Mononuclear cell (primary cell): ENCODE results near the gene RASSF5. TPM values are rescaled to one million over a fixed set of nuclear protein-coding genes. Genes with fewer than 3 reads are reported as not detected.

Experiments
- H3K27me3 ChIP-seq: 2 replicates; pipeline ENCODE4 v1.6.0; 2011; ENCODE audit warnings: low read length, control low read depth; ENCODE audit not compliant: insufficient read depth
- H3K4me1 ChIP-seq: 2 replicates; pipeline ENCODE4 v1.5.1; 2011; ENCODE audit warnings: mild to moderate bottlenecking, low read length, control low read depth; ENCODE audit not compliant: insufficient read depth
- H3K4me3 ChIP-seq: 2 replicates; pipeline ENCODE4 v1.5.1; 2011; ENCODE audit warnings: mild to moderate bottlenecking, low read length, moderate library complexity
- H3K9me3 ChIP-seq: 2 replicates; pipeline ENCODE4 v1.5.1; 2011; ENCODE audit warnings: low read depth, mild to moderate bottlenecking, control low read depth, low read length
- total RNA-seq: library from RNA; depleted of rRNA; stranded (reverse); fragments of >200 nt; gene quantifications from one replicate; pipeline ENCODE4 v1.2.3, GENCODE V29; 2012

Gene RASSF5
- total RNA-seq, 1 donor = 209 TPM

GRCh38 chr1:206500046-206500445, 7.3 kb upstream of the RASSF5 start:
- H3K4me3 ChIP-seq = no peak overlapping the region
- no peaks in the 10 kb centered on the region for H3K9me3 ChIP-seq
- peaks cover 45% of the 10 kb centered on the region for H3K4me1 ChIP-seq
- no peaks in the 10 kb centered on the region for H3K27me3 ChIP-seq

GRCh38 chr1:206501881-206502280, 5.5 kb upstream of the RASSF5 start:
- H3K4me3 ChIP-seq = no peak overlapping the region
- H3K9me3 ChIP-seq = no peaks in the 10 kb centered on the region
- peaks cover 10% of the 10 kb centered on the region for H3K27me3 ChIP-seq
- peaks cover 42% of the 10 kb centered on the region for H3K4me1 ChIP-seq

DNA sequence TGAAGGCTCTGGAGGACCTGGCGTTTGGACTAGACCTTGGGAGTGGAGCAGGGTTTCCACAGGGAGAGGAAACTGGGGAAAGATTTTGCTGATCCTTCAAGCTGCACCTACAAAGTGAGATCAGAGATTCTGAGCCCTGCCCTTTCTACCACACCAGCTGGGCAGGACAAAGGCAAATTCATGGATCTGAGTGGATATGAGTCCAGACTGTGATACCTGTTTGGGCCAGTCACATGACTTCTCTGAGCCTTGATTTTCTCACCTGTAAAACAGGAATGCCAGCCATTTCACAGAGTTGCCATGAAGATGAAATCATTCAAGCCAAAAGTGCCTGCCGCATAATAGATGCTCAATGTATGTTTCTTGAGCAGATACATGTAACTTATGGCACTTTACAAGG, 4.9 kb upstream of the RASSF5 start:
- peaks cover 10% of the 10 kb centered on the region for H3K27me3 ChIP-seq
- no peak overlapping the region for H3K4me3 ChIP-seq
- peaks cover 46% of the 10 kb centered on the region for H3K4me1 ChIP-seq
- no peaks in the 10 kb centered on the region for H3K9me3 ChIP-seq

- H3K4me3 ChIP-seq = no peak overlapping the region
- peaks cover 50% of the 10 kb centered on the region for H3K4me1 ChIP-seq
- H3K27me3 ChIP-seq = peaks cover 11% of the 10 kb centered on the region
- H3K9me3 ChIP-seq = no peaks in the 10 kb centered on the region
Measured at GRCh38 chr1:206502812-206503211, 4.5 kb upstream of the RASSF5 start.

DNA sequence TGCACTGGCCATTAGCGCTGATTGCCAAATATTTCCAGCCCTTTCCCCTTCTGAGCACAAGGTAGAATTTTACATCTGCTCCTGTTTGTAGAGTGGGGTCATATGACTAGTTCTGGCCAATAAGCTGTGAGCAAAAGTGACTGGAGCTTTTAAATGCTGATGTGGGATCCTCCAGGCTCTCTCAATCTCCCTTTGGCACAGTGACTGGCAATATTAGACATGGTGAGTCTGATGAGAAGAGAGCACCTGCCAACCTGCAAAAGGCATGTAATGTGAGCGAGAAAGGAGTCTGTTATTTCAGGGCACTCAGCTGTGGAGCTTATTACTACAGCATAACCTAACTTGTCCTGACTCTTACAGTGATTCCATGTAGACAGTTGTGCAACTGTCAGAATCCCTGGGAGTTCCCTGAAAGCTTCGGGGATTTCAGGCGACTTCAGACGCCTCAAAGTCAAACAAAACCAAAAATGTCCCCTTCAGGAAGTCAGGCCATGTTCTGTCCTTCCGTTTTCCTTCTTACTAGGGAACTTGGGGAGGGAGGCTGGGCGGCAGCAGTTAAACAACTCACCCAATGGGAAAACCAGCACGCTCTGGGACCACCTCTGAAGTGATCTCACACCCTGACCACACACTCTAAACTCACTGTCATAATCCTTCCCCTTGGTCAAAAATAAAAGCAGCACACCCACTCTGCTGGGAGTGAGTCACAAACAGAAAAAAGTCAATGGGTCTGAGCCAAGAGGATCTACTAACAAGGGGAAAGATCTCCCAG, 3.6 kb upstream of the RASSF5 start:
- Histone ChIP-seq H3K4me1 (peaks cover 56% of the 10 kb centered on the region), H3K4me3 (no peak overlapping the region), H3K9me3 (no peaks in the 10 kb centered on the region), H3K27me3 (peaks cover 21% of the 10 kb centered on the region)

DNA sequence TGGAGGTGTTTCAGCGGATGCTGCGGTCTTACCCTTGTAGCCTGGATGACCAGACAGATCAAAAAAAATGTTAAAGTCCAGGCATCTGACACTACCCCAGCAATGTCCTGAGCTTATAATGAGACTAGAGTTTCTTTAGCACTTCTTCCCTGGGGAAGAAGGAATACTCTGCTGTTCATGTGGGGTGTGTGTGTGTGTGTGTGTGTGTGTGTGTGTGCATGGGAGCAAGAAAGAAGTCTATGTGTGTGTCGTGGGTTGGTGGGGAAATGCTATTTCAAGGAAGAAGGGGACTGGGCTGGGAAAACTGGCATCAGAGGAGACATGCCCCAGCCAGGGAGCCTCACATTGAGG, 3.0 kb upstream of the RASSF5 start:
- Histone ChIP-seq H3K9me3 (no peaks in the 10 kb centered on the region), H3K4me1 (peaks cover 56% of the 10 kb centered on the region), H3K4me3 (no peak overlapping the region), H3K27me3 (peaks cover 26% of the 10 kb centered on the region)

- Histone ChIP-seq H3K9me3 (no peaks in the 10 kb centered on the region), H3K4me3 (no peak overlapping the region), H3K27me3 (peaks cover 37% of the 10 kb centered on the region), H3K4me1 (peaks cover 56% of the 10 kb centered on the region)
Measured at GRCh38 chr1:206505702-206506355, 1.5 kb upstream of the RASSF5 start.

DNA sequence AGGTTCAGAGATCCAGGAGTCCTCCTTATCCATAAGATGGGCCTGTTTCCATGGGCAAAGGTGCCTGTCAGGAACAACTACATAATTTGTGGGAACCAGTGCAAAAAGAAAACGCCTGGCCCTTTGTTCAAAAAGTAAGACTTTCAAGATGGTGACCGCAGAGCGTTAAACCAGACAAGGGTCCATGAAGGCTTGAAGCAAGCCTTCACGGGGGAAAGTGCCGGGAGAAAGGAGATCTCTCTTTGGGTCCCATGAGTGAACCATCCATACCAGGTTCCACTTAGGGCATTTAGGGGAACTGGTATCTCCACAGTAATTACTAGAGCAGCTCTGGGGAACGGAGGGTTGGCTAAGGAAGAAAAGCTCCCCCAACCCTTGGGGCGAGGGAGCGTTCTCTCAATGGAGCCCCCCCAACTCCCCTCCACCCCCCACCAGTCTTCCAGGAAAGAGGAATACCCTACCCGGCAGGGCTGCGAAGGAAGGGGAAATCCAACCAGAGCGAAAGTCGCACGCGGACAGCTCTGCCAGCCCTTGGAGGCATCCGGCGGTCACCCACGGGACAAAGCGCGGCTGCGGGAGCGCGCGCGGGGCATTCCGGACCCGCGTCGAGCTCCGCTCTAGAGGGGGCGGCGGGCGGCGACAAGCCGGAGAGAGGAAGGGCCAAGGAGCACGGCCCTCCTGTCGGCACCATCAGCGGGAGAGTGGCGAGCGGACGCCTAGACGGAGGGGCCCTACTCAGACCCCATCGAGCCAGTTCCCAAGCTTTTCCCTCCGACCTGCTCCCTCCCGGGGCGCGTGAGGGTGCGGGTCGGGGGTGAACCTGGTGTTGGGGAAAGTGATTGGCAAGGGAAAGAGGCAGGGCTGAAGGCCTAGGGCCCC, 687 bp upstream of the RASSF5 start:
- Histone ChIP-seq H3K27me3 (peaks cover 41% of the 10 kb centered on the region), H3K4me3 (peak overlapping the region; percentile 46), H3K4me1 (peaks cover 56% of the 10 kb centered on the region), H3K9me3 (no peaks in the 10 kb centered on the region)

DNA sequence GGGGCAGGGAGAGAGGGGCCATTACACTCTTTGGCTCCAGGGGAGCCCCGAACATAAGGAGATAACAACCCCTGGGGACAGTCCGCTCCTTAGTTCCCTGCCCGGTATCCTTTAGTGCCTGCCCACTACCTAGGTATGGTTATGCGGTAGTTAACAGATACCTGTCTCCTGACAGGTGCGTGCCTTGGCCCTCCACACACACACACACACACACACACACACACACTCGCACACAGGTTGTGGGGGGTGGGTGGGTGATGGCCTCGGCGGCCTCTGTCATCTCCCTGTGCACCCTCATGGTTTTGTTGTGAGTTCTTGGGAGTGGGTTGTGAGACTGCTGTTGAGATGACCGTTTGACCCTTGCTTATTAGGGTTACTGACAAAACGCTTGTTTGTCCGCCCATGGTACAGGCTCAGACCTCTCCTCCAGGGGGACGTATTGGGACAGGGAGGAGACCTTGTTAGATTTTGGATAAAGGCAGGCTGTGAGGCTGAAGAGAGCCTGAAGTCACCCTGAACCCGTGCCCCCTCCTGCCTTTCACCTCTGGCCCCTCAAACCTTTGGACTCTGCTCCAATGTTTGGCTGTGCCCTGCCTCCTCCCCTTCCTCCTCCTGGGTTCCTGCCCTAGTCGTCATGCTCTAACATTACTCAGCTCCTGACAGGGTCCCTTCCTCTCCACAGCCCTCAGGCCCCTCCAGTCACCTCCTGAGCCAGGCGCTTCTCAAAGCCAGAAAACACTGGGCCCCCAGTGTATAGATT, 979 bp downstream of the RASSF5 start:
- no peak overlapping the region for H3K4me3 ChIP-seq
- no peaks in the 10 kb centered on the region for H3K9me3 ChIP-seq
- peaks cover 41% of the 10 kb centered on the region for H3K27me3 ChIP-seq
- peaks cover 46% of the 10 kb centered on the region for H3K4me1 ChIP-seq

DNA sequence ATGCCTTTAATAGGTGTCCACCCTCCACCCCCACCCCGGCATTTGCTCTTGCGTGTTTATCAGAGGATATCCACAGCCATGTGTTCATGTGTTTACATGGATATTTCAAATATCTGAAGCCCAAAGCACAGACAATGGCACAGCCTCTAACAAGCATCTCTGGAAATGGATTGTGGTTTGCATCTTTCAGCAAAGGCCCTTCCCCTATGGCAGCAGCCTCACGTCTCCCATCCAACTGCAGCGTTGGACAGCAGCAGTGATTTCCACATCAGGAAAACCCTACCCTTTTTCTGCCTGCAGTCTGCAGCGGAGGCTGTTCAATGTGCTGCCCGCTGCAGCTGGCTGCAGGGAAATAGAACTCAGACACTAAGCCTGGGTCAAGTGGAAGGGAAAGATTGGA, 1.6 kb downstream of the RASSF5 start:
- Histone ChIP-seq H3K9me3 (no peaks in the 10 kb centered on the region), H3K4me3 (no peak overlapping the region), H3K4me1 (peaks cover 39% of the 10 kb centered on the region), H3K27me3 (peaks cover 41% of the 10 kb centered on the region)

- Histone ChIP-seq H3K4me1 (peaks cover 39% of the 10 kb centered on the region), H3K27me3 (peaks cover 41% of the 10 kb centered on the region), H3K4me3 (no peak overlapping the region), H3K9me3 (no peaks in the 10 kb centered on the region)
Measured at GRCh38 chr1:206509612-206510257, 2.4 kb downstream of the RASSF5 start.

- H3K4me3 ChIP-seq = no peak overlapping the region
- no peaks in the 10 kb centered on the region for H3K9me3 ChIP-seq
- peaks cover 39% of the 10 kb centered on the region for H3K27me3 ChIP-seq
- peaks cover 40% of the 10 kb centered on the region for H3K4me1 ChIP-seq
Measured at GRCh38 chr1:206510371-206510770, 3.0 kb downstream of the RASSF5 start.

DNA sequence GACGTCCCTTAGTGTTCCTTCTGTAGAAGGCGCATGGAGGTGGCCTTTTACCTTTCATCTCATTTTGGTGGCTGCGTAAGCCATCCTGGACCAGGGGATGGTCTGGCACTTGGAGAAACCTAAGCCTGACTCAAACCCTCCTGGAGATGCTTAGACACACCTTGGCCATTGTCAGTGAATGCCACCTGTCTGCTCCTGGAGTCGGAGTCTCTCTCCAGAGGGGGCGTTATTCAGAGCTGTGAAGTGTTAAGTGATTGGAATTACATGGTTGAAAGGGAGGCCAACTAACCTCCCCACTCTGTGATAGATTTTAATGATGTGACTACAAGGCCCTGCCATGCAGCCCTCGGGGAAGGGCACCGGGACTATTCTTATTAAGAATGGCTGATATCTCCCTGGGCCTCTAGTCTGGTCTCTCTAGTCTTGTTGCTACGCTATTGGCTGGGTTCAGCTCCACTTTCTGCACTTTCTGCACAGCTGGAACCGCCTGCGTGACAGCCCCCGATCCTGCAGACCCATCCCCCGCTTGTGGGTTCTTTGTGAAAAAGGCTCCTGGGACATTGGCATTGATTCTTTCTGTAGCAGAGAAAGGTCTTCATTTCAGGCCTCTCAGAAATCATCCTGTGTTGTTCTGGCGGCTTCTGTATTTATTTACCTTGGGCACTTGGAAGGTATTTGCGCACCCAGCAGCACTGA, 4.2 kb downstream of the RASSF5 start:
- H3K4me1 ChIP-seq = peaks cover 42% of the 10 kb centered on the region
- no peaks in the 10 kb centered on the region for H3K9me3 ChIP-seq
- H3K4me3 ChIP-seq = no peak overlapping the region
- H3K27me3 ChIP-seq = peaks cover 31% of the 10 kb centered on the region
